GM19099 (cell line): ENCODE results near the gene EPHA1.

Experiments
- POLR2A ChIP-seq: IDR thresholded peaks from 3 replicates; pipeline ENCODE4 v1.6.1; 2011; ENCODE audit warnings: low read depth; ENCODE audit not compliant: insufficient read length; ENCODE audit errors: extremely low read depth

EPHA1 gene

DNA sequence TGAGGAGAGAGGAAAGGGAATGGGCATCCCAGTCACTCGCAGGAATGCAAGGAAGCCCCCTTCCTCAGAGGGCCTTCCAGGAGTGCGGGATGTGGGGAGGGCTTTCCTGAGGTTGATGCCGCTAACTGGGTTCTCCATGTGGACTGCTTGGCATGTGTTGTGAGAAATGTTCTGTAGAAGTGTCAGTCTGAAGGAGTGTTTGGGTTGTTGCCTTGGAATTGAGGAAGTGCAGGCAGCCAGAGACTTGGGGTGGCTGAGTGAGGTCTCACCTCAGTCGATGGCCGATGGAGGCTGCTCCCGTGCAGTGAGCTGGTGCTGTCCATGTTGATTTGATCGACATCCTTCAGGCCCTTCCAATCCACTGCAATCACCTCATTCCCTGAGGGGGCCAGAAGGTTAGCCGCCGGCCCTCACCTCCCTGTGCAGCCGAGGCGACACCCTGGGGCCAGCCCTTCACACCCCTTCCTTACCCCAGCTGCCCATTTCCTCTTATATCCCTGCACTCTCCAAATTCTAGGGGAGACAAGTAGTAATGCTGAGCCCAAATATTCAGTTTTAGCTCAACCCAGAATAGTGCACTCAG lies 48.8 kb downstream of the EPHA1 start:
- TF ChIP-seq POLR2A = no peak

DNA sequence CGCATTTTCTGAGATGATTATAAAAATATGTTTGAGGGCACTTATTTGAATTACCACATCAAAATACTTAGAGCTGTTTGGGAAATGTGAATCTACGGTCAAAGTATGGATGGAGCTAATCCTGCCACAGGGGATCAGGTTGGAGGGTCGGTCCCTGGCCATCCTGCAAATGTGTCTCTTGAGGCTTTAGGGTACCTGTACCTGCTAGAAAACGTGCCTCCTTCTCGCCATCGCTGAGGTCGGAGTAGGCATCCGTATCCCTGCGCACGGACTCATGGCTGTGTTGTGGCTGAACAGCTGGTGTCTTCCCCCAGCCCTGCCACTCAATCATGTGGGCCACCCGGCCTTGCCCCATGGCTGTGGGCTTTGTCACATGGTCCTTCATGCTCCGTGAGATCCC lies 50.0 kb downstream of the EPHA1 start:
- TF ChIP-seq POLR2A = no peak

DNA sequence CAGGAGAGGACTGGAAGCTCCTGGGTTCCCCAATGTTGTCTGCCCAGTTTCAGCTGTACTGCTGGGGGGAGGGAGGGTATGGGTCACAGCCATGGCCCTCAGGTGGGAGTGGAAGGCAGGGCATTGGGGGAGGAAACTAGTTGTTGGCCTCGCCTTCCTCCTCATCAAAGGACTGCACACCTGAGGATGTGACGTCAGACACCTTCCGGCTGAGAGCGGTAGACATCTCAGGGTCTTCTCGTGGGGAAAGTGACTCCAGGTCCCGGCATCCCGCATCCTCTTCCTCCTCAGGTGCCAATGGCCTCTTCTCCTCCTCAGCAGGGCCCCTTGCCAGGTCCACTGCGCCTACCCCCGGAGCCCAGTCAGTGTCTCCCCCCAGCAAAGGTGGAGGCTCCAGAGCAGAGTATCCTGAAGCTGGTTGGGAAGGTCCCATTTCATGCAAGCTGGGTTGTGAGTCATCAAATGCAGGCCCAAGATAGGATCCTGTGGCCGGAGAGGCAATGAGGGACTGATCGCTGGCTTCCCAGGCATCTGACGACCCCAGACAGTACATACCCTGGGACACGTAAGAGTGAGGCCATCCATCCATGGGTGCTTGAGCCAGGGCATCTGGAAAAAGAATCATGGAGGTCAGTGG lies 52.1 kb downstream of the EPHA1 start:
- TF ChIP-seq POLR2A = no peak

DNA sequence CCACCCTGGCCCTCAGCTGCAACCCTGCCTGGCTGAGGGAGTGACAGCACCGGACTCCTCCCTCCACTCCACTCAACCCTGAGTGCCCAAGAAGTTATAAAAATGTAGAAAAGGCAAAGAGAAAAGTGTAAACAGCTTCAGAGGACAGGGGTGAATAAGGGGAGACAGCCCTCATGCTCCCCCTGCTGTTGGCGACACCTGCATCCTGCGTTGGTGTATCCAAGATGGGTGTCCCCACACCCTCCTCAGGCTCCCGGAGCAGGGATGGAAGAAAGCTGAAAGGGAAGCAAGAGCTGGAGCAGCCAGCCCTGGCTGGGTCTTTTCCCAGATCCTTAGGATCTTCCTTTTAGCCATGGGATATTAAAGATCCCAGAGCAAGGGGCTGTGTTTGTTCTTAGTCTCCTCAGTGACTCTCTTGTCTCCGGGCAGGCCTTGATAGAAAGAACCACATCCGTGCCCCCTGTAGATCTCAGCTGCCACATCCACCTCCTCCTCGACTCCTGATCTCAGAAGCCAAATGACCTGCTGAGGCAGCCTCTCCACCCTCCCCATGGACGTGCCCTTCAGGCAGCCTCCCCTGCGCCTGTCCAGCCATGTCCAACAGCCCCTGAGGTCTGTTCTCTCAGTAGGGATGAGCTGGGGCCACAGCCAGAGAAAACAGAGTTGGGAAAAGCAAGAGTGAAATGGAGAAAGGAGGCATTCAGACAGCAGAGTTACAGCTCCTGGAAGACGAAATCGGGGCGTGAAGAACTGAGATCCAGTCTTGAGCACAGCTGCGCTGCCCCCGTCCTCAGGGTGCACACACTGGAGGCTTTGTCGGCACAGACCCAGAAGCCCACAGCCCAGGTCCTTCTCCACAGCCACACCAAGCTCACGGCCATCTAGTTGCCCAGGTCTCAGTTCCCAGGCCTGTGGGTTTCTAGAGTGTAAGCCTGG lies 52.9 kb downstream of the EPHA1 start:
- TF ChIP-seq POLR2A = no peak

DNA sequence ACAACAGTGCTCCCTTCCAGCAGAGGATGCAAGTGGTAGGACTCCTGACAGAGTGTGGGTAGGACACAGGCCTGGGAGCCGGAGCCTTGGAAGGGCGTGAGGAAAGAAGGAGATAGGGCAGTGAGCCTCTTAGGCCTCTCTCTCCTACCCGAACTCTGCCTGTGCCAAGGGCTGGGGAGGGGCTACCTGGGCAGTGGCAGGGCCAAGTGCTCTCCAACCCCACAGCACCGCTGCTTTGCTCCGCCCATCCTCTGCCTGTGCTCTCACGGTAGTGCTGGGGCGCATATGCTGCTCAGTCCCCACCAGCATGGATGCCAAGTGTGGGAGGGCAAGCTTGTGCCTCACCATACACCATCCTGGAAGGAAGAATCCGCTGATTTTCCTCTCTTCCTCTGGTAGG lies 53.7 kb downstream of the EPHA1 start:
- TF ChIP-seq POLR2A = no peak

DNA sequence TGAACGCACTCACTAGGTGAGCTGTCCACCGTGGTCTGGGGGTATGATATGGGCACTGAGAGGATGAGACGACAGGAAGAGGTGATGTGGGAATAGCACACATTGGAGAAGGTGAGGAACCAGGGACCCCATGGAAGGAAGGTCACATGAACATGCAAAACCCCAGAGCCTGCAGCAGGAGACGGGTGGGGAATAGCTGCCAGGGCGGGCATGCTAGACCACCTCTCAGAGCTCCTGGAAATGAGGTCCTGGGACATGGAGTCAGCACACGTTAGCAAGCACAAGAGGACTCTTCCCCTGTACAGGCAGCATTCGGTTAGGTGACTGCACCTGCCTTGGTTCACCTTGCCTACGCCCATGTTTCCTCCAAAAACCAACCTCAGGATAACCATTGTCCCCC lies 54.3 kb downstream of the EPHA1 start:
- TF ChIP-seq POLR2A = no peak

DNA sequence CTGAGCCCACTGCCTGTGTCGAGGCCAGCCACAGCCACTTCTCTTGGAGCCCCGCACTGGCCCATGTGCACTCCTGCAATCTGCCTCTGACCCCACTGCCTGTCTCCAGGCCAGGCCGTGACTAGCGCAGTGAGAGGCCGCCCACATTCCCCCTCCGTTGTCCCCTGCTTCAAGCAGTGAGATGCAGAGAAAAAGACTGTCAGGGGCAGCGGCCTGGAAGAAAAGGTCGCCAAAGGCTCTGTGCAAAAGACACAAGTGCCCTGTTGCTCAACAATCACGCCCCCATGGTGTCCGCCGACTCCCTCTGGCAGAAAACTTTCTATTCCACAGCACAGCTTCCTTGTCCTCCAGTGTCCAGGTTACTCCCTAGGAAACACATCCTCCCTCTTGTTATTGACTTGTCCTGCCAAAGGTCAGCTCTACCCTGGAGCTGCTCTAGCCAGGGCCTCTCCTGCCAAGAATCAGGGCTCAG lies 56.1 kb downstream of the EPHA1 start:
- TF ChIP-seq POLR2A = no peak

DNA sequence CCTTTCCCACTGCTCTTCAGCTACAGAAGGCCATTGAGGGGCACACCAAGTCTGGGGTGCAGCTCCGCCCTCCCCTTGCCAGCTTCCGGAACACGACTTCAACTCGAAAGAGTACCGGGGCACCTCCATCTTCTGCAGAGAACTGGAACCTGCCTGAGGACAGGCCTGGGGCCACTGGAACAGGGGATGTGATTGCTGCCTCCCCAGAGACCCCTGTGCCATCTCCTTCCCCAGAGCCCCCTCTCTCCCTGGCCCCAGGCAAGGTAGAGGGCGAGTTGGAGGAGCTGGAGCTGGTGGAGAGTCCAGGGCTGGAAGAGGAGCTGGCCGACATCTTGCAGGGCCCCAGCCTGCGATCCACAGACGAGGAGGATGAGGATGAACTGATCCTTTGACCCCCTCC lies 57.1 kb downstream of the EPHA1 start:
- no peak for TF ChIP-seq POLR2A

DNA sequence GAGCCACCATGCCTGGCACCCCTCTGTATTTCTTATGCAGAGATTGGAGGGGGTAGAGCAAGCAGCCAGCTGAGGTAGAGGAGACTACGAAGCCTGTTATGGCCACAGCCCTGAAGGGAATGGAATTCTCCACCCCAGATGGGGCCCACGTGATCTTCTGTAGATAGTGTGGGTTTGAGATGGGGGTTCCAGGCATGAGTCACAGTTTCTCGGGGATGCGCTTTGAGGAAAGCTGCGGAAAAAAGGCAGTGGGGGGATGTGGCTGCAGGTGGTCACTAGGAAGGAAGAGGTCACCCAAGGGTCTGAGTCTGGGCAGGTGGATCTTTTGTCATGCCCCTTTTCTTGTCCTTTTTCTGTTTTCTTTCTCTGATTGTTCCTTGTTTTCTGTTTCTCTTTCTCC lies 57.6 kb downstream of the EPHA1 start:
- no peak for TF ChIP-seq POLR2A

DNA sequence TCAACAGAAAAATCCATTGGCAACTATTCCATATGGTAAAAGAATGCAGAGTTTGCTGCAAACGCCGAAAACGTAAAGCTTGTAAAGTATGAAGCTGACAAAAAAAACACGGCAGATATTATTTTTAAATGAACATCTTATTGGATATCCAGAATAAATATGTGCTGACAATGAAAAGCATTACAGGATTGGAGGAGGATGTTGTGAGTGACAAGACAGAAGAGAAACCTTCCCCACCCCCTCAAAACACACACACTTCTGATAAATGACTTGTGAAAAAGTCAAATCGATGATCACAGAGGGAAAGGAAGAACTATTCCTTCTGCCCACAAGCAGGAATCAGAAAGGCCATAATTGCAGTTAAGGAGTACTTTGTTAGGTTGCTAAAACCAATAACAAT lies 60.7 kb downstream of the EPHA1 start:
- TF ChIP-seq POLR2A = no peak

DNA sequence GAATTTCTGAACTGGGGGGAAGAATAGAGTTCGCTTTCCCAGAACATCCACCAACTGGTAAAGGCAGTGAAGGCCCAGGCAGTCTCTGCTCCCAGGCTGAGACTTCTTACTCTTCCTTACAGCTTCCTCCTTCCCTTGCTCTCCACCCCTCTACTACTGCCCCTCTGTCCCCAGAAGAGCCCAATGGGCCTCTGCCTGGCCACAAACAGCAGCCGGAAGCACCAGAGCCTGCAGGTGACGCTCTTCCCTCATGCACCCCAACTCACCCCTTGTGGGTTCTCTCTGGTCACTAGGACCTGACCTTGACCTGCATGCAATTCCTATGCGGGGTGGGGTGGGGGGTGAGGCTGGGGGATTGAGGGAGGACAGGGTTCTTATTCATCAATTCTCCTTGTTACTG lies 62.6 kb downstream of the EPHA1 start:
- no peak for TF ChIP-seq POLR2A

DNA sequence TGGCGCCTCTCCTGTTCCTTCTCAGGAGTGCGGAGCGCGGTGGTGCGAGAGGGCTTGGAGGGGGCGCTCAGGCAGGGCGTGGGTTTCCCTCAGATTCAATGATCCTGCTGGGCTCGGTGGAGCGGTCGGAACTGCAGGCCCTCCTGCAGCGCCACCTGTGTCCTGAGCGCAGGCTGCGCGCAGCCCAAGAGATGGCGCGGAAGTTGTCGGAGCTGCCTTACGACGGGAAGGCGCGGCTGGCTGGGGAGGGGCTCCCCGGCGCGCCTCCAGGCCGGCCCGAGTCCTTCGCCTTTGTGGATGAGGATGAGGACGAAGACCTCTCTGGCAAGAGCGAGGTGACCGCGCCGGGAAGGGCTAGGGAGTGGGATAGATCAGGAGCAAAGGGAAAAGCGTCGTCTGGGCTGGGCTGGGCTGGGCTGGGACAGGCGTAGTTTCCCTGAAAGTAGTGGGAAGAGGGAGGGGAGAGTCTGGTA lies 63.2 kb downstream of the EPHA1 start:
- TF ChIP-seq POLR2A = no peak

DNA sequence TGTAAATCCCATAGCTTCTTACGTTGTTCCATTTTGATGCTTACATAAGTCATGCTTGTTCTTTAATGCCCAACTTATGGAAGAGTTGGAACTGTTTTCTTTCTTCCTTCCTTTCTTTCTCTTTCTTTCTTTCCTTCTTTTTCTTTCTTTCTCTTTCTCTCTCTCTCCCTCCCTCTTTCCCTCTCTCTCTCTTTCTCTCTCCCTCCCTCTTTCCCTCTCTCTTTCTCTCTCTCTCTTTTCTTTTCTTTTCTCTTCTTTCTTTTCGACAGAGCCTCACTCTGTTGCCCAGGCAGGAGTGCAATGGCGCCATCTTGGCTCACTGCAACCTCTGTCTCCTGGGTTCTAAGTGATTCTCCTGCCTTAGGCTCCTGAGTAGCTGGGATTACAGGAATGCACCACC lies 65.1 kb downstream of the EPHA1 start:
- no peak for TF ChIP-seq POLR2A

DNA sequence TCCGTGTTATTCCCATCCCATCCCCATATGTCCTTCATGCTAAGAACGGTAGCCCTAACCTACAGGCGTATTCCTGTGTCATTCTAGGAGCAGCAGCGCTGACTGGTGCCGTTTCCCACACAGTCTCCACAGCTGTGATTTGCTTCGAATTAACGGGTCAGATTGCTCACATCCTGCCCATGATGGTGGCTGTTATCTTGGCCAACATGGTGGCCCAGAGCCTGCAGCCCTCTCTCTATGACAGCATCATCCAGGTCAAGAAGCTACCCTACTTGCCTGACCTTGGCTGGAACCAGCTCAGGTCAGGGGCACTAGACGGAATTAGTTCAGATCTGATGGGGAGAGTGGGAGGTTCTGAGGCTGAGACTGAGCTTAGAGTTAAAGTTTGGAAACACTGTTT lies 66.8 kb downstream of the EPHA1 start:
- no peak for TF ChIP-seq POLR2A
